GM18867 (cell line): ENCODE data around the gene DOCK1.

ENCODE experiments used
- ATAC-seq: cut with Tn5 transposase; IDR thresholded peaks from one replicate; pipeline ENCODE4 v1.9.1; 2021; ENCODE audit warnings: mild to moderate bottlenecking, moderate library complexity; ENCODE audit not compliant: unreplicated experiment

DOCK1 gene

GRCh38 chr10:127003032-127003685 is 97.9 kb downstream of the DOCK1 start:
- no peak for ATAC-seq

GRCh38 chr10:127006453-127006852 is 101.2 kb downstream of the DOCK1 start:
- no peak for ATAC-seq

- ATAC-seq, result no peak
Measured at GRCh38 chr10:127009366-127009765, 104.1 kb downstream of the DOCK1 start.

GRCh38 chr10:127011174-127011573 is 105.9 kb downstream of the DOCK1 start:
- ATAC-seq, result no peak

DNA sequence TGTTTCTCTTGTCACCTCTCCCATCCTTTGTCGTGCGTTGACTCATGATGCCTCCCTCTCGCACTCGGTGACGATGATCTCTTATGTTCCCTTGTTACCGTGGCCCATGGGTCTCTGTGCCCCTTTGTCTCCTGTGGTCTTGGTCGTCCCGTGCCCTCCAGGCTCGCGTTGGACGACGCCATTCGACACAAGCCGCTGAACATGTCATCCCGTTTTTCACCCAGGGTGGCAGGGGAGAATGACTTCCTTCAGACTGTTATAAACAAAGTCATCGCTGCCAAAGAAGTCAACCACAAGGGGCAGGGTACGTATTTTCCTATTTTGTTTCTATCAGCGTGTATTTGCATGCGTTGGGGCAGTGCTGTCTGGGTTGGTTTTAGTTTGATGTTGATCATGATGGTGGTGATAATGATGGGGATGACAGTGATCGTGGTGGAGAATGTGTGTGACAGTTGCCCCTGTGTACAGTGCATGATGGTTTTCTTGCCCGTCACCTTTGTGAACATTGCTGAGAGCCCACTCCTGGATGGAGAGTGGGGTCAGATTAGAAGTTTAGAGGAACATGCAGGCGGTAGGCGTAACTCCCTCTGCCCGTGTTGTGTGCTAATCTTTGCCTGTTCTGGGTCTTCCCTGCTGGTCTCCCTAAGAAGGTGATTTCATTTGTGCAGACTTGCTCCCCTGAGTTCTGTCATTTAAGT is 107.0 kb downstream of the DOCK1 start:
- no peak for ATAC-seq

DNA sequence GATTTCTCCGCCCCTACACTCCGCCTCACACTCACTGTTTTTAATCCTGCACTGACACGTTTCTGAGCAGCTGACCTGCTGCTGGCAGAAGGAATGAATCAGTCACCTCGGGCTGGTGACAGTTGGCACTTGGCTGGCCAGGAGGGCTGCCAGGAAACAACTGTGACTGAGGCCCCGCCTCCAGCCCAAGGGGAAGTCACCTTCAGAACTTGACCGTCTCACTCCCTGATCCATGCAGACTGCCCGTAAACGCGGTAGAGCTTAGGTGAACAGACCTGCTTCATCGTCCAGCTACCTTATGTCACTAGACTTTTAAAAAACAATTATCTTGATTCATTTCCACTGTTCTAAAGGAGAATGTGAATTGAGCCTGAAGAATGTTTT is 107.5 kb downstream of the DOCK1 start:
- no peak for ATAC-seq

GRCh38 chr10:127013211-127013656 is 108.0 kb downstream of the DOCK1 start:
- no peak for ATAC-seq

GRCh38 chr10:127013691-127014473 is 108.7 kb downstream of the DOCK1 start:
- no peak for ATAC-seq

DNA sequence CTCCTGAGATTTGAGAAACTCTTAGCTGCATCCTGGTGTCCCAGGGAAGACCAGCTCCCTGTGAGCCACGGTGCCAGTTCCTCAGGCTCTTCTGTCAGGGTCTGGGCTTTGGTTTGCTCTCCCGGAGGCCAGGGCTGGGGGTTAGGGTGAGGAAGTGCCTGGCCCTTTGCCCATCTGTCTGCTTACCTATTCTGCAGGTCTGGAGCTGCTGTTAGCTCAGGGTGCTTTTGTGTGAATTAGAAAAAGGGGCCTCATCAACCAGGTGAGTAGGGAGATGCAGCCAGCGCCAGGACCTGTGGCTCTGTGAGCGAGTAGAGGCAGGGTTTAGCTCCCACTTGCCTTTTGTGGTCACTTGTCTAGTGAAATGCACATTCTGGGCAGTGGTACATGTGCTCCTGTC is 109.4 kb downstream of the DOCK1 start:
- ATAC-seq, result no peak

GRCh38 chr10:127015373-127015772 is 110.1 kb downstream of the DOCK1 start:
- no peak for ATAC-seq

DNA sequence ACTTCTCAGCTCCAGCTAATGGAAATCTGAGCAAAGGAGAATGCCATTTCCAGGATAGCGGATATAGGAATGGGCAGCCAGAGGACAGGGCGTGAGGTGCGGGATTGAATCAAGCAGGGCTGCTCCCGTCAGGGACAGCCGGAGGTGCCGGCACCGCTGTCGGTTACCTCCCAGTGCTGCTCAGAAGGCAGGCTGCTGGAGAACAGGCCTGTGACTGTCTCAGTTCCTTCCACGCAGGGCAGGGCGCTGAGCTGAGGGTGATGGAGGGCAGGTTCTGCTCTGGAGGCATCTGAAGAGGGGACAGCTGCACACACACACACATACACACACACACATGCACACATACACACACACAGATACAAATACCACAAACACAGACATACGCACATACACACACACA is 111.1 kb downstream of the DOCK1 start:
- ATAC-seq, result no peak

DNA sequence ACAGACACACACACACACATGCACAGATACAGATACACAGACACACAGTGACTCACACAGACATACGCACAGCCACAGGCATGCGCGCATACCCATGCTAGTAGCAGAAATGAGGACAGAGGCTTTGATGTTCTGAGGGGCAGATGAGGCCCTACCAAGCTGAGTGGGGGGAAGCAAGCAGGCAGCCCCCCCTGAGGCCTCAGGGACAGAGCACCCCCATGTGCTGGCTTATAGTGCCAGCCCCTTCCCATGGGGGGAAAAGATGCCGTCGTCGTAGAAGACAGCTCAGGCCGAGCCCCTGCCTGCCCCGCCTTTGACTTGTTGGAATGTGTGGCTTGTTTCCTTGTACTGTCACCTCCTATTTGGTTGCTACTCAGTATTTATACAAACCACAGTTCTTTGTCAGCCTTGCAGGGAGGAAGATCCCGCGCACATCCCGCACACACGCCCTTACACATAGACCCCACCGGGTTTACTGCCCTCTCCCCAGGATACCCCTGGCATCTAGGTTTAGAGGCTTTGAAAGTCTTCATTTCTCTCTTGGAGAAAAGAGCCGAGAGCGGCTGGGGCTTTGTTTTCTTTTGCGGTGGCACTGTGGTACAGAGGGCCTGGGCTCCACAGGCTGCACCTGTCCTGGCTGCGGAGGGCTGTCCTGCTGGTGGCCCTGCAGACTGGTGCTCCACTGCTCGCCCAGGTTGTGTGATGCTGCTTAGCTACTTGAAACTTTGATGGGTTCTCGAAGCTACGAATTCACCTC is 112.5 kb downstream of the DOCK1 start:
- ATAC-seq, result no peak

- no peak for ATAC-seq
Measured at GRCh38 chr10:127018298-127018650, 113.0 kb downstream of the DOCK1 start.

DNA sequence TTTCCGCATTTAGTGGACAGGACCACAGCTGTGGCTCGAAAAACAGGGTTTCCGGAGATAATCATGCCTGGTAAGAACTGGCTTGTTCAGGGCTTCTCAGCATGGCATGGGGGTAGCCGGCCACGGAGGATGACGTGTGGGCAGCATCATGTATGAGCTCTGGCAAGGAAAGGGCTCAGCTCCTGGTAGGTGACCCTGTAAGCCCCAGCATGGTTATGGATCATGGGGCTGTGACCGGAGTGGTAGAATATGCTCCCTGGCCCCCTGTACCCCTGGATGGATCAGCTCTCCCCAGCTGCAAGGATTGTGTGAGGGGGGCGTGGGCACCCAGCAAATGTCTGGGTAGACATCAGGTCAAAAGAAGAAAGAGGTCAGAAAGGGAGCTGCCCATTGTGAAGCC is 113.5 kb downstream of the DOCK1 start:
- ATAC-seq, result no peak

DNA sequence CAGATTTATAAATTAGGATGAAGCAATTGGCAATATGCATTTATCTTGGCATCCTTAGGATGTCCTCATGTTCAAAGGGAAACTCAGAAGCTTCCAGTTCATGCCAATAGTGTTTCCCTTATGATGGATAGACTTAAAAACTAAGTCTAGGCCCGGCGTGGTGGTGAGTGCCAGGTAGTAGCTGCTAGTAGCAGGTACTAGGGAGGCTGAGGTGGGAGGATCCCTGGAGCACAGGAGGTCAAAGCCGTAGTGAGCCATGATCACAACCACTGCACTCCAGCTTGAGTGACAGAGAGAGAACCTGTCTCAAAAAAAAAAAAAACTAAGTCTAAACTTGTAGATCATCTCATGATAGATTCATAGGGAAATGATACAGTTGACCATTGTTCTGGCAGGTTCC is 115.0 kb downstream of the DOCK1 start:
- ATAC-seq, result no peak

DNA sequence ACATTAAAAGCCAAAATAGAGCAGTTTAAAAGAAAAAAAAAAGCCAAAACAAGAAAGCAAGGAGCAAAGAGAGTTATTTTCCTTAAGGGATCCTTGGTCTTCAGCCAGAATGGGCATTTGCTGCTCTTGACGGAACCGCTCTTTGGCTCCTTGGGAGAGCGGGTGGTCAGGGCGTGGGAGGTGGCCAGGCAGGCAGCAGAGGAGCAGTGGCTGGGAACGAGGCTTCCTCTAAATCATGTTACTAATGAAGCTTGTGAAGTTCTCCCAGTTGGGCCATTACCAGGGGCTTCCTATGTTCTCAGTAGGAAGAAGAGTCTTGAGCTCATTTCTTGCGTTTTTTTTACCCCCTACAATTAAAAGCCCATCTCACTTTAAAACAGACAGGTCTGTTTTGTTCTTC is 116.6 kb downstream of the DOCK1 start:
- no peak for ATAC-seq

DNA sequence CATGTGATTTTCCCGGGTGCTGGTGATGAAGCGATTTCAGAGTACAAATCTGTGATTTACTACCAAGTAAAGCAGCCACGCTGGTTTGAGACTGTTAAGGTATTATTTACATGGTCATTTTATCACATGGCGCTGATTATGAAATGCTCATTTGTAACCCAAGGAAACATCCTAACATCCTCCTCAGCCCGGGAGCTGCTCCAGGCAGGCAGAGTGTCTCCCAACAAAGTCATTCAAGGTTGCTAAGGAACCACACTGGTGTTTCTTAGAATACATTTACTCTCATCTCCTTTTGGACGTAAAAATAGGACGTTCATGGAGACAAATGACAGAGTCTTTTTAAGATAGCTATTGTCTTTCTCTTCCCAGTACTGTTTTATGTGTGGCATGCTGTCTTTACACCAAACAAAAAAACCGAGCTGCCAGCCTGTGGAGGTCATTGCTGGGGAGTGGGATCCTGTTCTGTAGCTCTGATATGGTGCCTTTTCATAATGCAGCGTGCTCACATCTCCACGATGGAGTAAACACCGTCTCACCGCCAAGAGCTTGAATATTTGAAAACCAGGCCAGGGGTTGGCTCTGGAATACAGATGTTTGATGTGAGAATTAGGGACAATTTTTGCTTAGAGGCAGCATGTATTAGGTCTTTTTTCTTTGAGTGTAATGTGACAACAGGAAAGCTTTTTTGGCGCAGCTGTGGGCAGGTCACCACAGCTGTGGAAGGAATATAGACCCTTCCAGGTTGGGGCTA is 119.6 kb downstream of the DOCK1 start:
- ATAC-seq, result no peak

- ATAC-seq, result no peak
Measured at GRCh38 chr10:127027786-127028185, 122.6 kb downstream of the DOCK1 start.

DNA sequence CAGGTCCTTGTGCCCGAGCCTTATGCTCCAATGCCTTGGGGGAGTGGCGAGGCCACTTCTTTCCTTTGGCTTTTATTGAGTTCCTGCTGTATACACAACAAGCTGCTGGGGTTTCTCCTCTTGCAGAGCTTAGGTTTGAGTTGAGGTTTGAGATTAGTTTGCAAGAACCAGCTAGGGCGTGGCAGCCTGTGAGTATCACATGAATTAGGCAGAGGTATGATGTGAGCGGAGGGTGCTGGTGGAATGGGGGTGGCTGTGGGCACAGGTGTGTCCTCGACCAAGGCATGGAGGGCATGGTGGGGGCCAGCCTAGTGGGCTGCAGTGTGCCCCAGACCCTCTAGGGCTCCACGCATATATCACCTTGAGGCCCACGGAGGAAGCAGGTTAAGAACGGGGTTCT is 123.3 kb downstream of the DOCK1 start:
- ATAC-seq, result no peak

DNA sequence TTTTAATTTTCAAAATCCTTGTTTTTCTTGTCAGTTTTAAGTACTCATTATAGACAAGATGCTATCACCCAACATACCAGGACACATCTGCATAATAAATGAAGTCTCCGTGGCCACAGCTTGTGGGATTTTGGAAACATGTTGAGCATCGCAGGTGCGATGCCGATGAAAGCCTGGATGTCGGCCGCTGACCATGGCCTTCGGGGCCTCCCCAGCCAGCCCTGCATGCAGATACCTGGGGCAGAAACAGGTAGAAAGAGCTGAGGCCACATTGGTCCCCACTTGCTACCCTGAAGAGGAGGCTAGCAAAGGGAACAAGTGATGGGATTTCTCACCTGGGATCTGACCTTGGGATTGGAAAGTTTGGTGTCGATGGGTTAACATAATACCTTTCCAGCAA is 123.8 kb downstream of the DOCK1 start:
- ATAC-seq, result no peak
